HG03558 (cell line): ENCODE data around the gene SMC5.
A peak's percentile ranks its signal among the peaks of the same experiment; 100 is the strongest.
"Not testable (repeated sequence)": the region's sequence is repeated elsewhere in the genome, so short reads cannot be mapped to it uniquely, and the experiment has no call there.

Source experiments
- ATAC-seq: cut with Tn5 transposase; IDR thresholded peaks from one replicate; pipeline ENCODE4 v1.9.1; 2021; ENCODE audit warnings: moderate number of reproducible peaks; ENCODE audit not compliant: unreplicated experiment; ENCODE audit errors: extremely low read depth

SMC5 gene

DNA sequence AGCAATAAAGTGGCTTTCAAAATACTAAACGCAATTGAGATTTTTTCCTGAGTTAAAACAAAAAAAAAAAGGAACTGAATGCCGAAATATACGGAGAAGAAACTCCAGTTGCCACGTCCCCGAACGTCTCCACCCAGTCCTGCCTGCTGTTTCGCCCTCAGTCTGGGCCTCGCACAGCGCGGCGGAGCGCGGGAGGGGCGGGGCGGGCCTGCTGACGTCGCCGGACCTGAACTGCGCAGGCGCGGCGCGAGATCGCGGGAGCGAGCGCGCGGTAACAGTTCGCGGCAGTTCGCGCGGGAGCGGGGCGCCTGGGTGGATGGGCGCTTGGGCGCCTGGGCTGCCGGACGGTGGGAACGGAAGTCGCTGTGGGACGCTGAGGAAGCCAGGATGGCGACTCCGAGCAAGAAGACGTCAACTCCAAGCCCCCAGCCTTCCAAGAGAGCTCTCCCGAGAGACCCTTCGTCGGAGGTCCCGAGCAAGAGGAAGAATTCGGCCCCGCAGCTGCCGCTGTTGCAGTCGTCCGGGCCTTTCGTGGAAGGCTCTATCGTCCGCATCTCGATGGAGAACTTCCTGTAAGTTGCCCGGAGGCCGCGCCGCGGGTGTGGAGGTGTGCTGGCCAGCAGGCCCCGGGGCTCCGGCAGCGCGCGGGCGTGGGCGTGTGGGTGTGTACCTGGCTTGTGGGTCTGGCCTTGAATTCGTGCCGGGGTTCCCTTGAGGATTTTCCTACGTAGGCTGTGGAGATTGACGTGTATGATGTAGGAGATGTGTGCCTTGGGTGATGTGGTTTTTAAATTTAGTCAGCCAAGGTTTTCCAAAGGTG, at the start of gene SMC5:
TSS of gene SMC5 (plus strand) at position 287 of the 820 bp plus-strand sequence. CDS start at position 388, 101 bp downstream.
- peak; percentile 54 for ATAC-seq

DNA sequence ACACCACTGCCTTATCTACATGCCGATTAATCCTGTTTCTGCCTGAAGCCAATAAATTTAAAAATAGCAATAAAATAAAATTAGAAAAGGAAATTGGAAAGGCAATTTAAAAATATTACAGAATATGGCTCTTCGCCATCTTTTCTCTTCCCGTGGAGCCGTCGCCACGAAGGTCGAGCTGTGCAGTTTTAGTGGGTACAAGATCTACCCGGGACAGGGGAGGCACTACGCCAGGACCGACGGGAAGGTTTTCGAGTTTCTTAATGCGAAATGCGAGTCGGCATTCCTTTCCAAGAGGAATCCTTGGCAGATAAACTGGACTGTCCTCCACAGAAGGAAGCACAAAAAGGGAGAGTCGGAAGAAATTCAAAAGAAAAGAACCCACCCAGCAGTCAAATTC, 41.7 kb upstream of the SMC5 start:
- no peak for ATAC-seq

GRCh38 chr9:70218767-70219166, 40.0 kb upstream of the SMC5 start:
- no peak for ATAC-seq

GRCh38 chr9:70220216-70220615, 38.6 kb upstream of the SMC5 start:
- ATAC-seq, result no peak

DNA sequence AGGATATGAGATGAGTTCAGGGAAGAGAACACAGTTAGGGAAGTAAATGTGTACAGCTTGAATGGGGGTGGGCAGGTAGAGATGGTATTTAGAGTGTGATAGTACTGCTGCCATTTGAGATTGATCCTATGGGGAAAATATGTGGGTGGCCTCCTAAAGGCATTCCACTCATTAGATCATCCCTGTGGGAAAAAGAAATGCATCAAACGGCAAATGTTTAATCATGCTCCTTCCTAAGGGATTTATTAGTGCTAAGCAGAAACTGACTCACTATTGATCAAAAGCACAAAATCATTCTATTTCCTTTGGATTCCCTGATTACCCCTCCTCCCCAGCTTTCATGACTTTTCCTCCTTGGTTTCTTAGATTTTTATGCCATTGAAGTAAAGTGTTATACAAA, 36.4 kb upstream of the SMC5 start:
- ATAC-seq, result no peak

DNA sequence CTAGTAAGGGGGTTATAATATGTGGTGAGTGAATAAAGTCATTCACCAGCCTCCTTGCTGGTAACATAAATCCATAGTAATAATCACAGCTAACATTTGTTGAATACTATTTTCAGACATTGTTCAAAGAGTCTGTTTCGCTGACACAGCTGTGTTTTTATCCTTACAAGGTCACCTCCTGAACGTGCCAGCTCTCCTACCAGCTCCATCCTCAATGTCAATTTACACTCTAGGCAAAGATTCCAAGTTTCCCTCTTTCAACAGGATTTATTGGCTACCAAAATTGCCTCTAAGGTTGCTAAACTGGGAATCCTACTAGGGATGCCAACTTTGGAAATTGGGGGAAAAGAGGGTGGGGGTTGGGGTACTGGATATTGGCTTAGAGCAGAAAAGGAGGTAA, 30.7 kb upstream of the SMC5 start:
- ATAC-seq, result no peak

GRCh38 chr9:70228611-70229010, 30.2 kb upstream of the SMC5 start:
- ATAC-seq, result no peak

- ATAC-seq, result no peak
Observed at GRCh38 chr9:70229026-70229425, 29.8 kb upstream of the SMC5 start.

DNA sequence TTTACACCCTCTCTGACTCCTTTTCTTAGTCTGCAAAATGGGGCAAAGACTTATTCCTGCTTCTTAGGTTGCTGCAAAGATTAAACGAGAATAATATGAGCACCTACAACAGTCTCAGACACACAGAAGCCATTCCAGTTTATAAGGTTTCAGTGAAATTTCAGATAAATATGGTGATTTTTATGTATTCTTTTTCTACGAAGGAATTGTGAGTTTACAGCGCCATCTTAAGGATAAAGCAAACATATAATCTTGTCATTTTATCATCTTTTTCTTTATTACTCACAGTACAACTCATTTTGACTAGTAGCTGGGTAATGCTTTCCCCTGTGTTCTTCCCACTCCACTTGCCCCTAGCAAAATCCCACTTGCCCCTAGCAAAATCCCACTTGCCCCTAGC, 29.2 kb upstream of the SMC5 start:
- no peak for ATAC-seq

GRCh38 chr9:70232476-70232875, 26.3 kb upstream of the SMC5 start:
- no peak for ATAC-seq

GRCh38 chr9:70234208-70234607, 24.6 kb upstream of the SMC5 start:
- ATAC-seq, result not testable (repeated sequence)

- not testable (repeated sequence) for ATAC-seq
Observed at GRCh38 chr9:70245952-70246351, 12.8 kb upstream of the SMC5 start.

GRCh38 chr9:70250221-70250620, 8.6 kb upstream of the SMC5 start:
- ATAC-seq, result no peak

DNA sequence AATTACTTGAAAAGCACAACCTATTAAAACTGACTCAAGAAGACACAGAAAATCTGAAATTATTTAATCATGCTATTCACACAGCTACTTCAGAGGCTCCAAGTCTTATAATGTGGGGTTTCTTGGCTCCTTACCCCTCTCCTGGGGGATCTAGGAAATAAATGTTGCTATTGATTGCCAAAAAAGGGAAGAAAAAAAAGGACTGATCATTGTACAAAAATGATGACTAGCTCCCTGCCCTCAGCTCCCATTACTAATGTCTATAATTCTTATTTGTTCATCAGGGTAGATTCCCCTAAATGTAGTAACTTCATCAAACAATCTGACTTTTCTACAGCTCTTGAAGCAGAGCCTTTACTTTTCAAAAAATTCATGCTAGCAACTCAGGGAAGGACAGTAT, 3.3 kb upstream of the SMC5 start:
- ATAC-seq, result no peak

GRCh38 chr9:70256123-70256551, 2.6 kb upstream of the SMC5 start:
- no peak for ATAC-seq

GRCh38 chr9:70257502-70257901, 1.3 kb upstream of the SMC5 start:
- ATAC-seq, result no peak

DNA sequence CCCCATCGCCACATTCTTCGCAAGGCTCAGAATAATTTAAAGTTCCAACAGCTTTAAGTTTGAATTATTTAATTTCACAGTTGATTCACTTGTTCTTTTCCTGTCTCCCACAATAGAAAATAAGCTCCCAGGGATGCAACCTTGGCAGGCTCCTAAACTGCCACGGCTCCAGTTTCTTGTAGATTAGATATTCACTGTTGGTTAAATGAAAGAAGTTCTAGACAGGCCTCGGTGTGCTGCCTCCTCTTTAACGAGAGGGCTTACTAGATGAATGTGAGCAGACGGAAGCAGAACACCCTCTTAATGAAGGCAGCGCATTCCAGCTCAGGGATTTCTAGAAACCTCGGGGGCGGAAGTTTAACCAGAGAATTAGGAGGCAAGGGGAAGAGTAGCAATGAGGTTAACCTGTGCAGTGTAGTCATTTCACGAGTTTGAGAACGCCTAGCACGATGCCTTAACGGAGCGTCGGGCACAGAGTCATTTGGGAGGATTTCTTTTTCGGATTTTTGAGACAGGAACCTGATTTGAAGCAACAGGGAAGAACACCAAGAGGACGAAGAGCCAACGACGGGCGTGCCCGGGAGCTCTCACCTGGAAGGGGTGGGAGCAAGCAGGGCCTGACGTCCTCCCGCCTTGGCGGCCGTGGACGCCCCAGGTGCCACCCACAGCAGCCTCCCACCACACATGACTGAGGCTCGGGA, 637 bp upstream of the SMC5 start:
- peak; percentile 9 for ATAC-seq

DNA sequence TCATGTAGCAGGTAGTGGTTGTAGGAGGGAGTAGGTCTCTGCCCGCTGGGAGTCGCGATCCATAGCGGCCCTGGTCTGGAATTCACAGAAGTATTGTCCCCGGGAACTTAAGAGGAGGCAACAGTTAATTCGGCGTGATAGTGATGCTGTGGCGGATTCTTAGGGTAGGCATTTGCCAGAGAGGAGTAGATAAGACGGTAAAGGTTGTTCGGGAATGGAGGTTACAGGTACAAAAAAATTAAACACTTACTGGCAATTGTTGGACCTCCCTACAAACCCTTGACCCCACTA, 679 bp downstream of the SMC5 start:
- no peak for ATAC-seq

DNA sequence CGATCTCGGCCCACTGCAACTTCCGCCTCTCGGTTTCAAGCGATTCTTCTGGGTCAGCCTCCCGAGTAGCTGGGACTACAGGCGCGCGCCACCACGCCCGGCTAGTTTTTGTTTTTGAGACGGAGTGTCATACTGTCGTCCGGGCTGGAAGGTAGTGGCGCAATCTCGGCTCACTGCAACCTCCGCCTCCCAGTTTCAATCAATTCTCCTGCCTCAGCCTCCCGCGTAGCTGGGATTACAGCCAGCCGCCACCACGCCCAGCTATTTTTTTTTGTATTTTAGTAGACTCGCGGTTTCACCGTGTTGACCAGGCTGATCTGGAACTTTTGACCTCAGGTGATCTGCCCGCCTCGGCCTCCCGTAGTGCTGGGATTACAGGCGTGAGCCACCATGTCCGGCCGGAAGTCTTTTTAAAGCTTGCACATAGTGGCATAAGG, 1.2 kb downstream of the SMC5 start:
- ATAC-seq, result no peak

DNA sequence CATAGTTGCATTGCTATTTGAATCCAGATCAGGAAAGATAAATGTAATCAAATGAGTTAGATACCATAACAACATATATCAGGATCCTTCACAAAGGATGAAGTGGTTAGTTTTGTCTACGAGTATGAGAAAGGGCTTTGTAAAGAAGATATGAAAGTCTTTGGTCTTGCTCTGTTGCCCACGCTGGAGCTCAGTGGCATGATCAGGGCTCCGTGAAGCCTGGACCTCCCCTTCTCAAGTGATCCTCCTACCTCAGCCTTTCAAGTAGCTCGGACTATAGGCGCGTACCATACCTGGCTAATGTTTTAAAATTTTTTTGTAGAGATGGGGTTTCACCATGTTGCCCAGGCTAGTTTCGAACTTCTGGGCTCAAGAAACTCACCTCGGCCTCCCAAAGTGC, 1.8 kb downstream of the SMC5 start:
- ATAC-seq, result peak; percentile 25

- no peak for ATAC-seq
Observed at GRCh38 chr9:70261131-70261870, 2.5 kb downstream of the SMC5 start.
